ENCODE results near the gene ZNF99.
"Not testable (repeated sequence)": the region's sequence is repeated elsewhere in the genome, so short reads cannot be mapped to it uniquely, and the experiment has no call there.

ZNF99 gene

DNA sequence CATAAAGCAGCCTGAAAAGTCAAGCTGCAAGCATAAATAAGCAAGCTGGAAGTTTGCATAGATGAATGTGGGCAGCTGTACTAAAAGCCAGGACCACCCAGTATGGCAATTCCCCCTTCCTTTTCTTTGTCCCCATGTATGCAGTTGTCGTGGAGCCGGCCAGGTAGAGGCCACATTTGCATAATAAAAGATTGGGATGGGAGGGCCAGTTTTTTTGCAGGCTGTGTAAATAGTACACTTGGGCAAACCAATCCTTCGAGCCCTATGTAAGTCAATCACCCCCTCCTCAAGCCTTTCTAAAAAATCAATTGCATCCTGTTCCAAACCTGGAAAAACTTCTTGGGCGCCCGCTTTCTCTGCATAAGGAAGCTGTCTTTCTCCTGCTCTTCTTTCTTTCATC, 13.1 kb upstream of the ZNF99 start:
- Histone ChIP-seq H3K27ac (ENCODE audit: insufficient read depth in 1 of 2, low read depth in 1 of 2, low read length in 2 of 2, poor library complexity in 1 of 2, severe bottlenecking in 2 of 2) (no peak overlapping the region), H3K4me3 (ENCODE audit: control insufficient read depth in 1 of 7, extremely low read depth in 1 of 7, insufficient read depth in 4 of 7, low read depth in 2 of 7, low read length in 6 of 7) (no peak overlapping the region), H3K9me3 (ENCODE audit: control extremely low read depth in 1 of 5, control insufficient read depth in 4 of 5, insufficient read depth in 2 of 5, low read depth in 1 of 5, low read length in 4 of 5) (peaks cover 0 to 17% (median 7%) of the 10 kb centered on the region in 5 experiments), H3K36me3 (ENCODE audit: control insufficient read depth in 4 of 4, insufficient read depth in 4 of 4, low read length in 3 of 4) (no peaks in the 10 kb centered on the region), H3K4me1 (ENCODE audit: control extremely low read depth in 1 of 4, control insufficient read depth in 4 of 4, insufficient read depth in 4 of 4, low read length in 3 of 4) (no peaks in the 10 kb centered on the region), H3K27me3 (replicated peaks in 2 of 5; ENCODE audit: control insufficient read depth in 4 of 5, insufficient read depth in 5 of 5, low read length in 4 of 5) (no peaks in the 10 kb centered on the region)
- POLR2A ChIA-PET: no interaction called here
- CTCF ChIA-PET: no interaction called here
- no peak for DNase-seq
- WGBS (ENCODE audit: insufficient coverage): 72% methylated on average over 2 of the region's 5 CpGs

DNA sequence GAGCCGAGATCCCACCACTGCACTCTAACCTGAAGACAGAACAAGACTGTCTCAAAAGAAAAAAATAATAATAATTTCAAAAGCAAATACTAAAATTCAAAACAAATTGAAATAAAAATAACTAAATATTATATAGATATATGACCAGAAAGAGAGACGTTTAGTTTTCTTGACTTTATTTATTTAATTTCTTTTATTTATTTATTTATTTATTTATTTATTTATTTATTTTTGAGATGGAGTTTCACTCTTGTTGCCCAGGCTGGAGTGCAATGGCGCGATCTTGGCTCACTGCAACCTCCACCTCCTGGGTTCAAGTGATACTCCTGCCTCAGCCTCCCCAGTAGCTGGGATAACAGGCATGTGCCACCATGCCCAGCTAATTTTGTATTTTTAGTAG, 8.9 kb upstream of the ZNF99 start:
- CTCF ChIA-PET; H3K36me3 ChIP-seq (ENCODE audit: control insufficient read depth in 4 of 4, insufficient read depth in 4 of 4, low read length in 3 of 4); H3K27ac ChIP-seq (ENCODE audit: insufficient read depth in 1 of 2, low read depth in 1 of 2, low read length in 2 of 2, poor library complexity in 1 of 2, severe bottlenecking in 2 of 2); H3K4me1 ChIP-seq (ENCODE audit: control extremely low read depth in 1 of 4, control insufficient read depth in 4 of 4, insufficient read depth in 4 of 4, low read length in 3 of 4); DNase-seq; H3K4me3 ChIP-seq (ENCODE audit: control insufficient read depth in 1 of 7, extremely low read depth in 1 of 7, insufficient read depth in 4 of 7, low read depth in 2 of 7, low read length in 6 of 7); H3K27me3 ChIP-seq (replicated peaks in 2 of 5; ENCODE audit: control insufficient read depth in 4 of 5, insufficient read depth in 5 of 5, low read length in 4 of 5): not testable (repeated sequence)
- peaks cover 0 to 10% (median 5%) of the 10 kb centered on the region in 5 experiments for H3K9me3 ChIP-seq (ENCODE audit: control extremely low read depth in 1 of 5, control insufficient read depth in 4 of 5, insufficient read depth in 2 of 5, low read depth in 1 of 5, low read length in 4 of 5)
- POLR2A ChIA-PET: interaction anchor here (0.6 kb wide), 1 partner anchor 11 kb away, joined by 5 read pairs; no protein-coding TSS in a partner anchor
- WGBS (ENCODE audit: insufficient coverage): no CpG with 5 or more reads among the region's 4 CpGs

GRCh38 chr19:22735911-22736645, 47.9 kb downstream of the ZNF99 start:
- Histone ChIP-seq H3K4me3 (ENCODE audit: control insufficient read depth in 1 of 7, extremely low read depth in 1 of 7, insufficient read depth in 4 of 7, low read depth in 2 of 7, low read length in 6 of 7) (no peak overlapping the region), H3K27me3 (replicated peaks in 2 of 5; ENCODE audit: control insufficient read depth in 4 of 5, insufficient read depth in 5 of 5, low read length in 4 of 5) (no peaks in the 10 kb centered on the region), H3K9me3 (ENCODE audit: control extremely low read depth in 1 of 5, control insufficient read depth in 4 of 5, insufficient read depth in 2 of 5, low read depth in 1 of 5, low read length in 4 of 5) (peaks cover 2 to 52% (median 14%) of the 10 kb centered on the region in 5 experiments), H3K27ac (ENCODE audit: insufficient read depth in 1 of 2, low read depth in 1 of 2, low read length in 2 of 2, poor library complexity in 1 of 2, severe bottlenecking in 2 of 2) (no peak overlapping the region), H3K4me1 (ENCODE audit: control extremely low read depth in 1 of 4, control insufficient read depth in 4 of 4, insufficient read depth in 4 of 4, low read length in 3 of 4) (no peaks in the 10 kb centered on the region), H3K36me3 (ENCODE audit: control insufficient read depth in 4 of 4, insufficient read depth in 4 of 4, low read length in 3 of 4) (no peaks in the 10 kb centered on the region)
- CTCF ChIA-PET: no interaction called here
- POLR2A ChIA-PET: no interaction called here
- 92% methylated on average over 4 of the region's 4 CpGs for WGBS (ENCODE audit: insufficient coverage)
- DNase-seq: no peak

DNA sequence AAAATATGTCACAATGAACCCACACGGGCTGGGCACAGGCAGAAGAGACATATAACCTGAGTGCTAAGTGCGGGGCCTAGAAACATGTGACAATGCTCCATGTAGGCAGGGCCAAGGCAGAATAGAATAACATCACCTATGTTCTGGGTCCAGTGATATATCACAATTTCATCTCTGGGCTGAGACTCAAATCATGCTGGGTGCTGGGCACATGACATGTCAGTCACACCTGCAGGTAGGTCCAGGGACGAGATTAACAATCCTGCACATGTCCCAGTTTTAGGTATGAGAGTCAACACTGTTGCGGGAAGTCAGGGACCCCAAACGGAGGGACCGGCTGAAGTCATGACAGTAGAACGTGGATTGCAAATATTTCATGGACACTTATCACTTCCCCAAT, 50.3 kb downstream of the ZNF99 start:
- no peak for DNase-seq
- POLR2A ChIA-PET: no interaction called here

DNA sequence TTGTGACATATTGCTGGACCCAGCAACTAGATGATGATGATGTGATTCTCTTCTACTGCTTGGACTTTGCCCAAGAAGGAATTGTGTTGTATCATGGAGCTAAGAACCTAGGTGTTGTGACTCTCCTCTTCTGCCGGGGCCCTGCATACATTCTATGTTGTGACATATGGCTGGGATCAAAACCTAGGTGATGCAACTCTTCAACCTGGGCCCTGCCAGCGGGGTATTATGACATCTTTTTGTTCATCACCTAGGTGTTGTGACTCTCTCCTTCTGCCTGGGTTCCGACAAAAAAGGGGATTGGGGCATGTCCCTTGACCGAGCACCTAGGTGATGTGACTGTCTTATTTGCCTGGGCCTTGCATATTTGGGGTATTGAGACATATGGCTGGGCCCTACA, 55.7 kb downstream of the ZNF99 start:
- WGBS (ENCODE audit: insufficient coverage): 95% methylated on average over 3 of the region's 4 CpGs
- DNase-seq; H3K4me1 ChIP-seq (ENCODE audit: control extremely low read depth in 1 of 4, control insufficient read depth in 4 of 4, insufficient read depth in 4 of 4, low read length in 3 of 4); H3K27me3 ChIP-seq (replicated peaks in 2 of 5; ENCODE audit: control insufficient read depth in 4 of 5, insufficient read depth in 5 of 5, low read length in 4 of 5); CTCF ChIA-PET; H3K27ac ChIP-seq (ENCODE audit: insufficient read depth in 1 of 2, low read depth in 1 of 2, low read length in 2 of 2, poor library complexity in 1 of 2, severe bottlenecking in 2 of 2); H3K4me3 ChIP-seq (ENCODE audit: control insufficient read depth in 1 of 7, extremely low read depth in 1 of 7, insufficient read depth in 4 of 7, low read depth in 2 of 7, low read length in 6 of 7); H3K36me3 ChIP-seq (ENCODE audit: control insufficient read depth in 4 of 4, insufficient read depth in 4 of 4, low read length in 3 of 4); POLR2A ChIA-PET: not testable (repeated sequence)
- peaks cover 0 to 27% (median 11%) of the 10 kb centered on the region in 5 experiments for H3K9me3 ChIP-seq (ENCODE audit: control extremely low read depth in 1 of 5, control insufficient read depth in 4 of 5, insufficient read depth in 2 of 5, low read depth in 1 of 5, low read length in 4 of 5)

More for the DNA sequence above, 50.3 kb downstream of the ZNF99 start:
- CTCF ChIA-PET: no interaction called here
- H3K4me3 ChIP-seq (ENCODE audit: control insufficient read depth in 1 of 7, extremely low read depth in 1 of 7, insufficient read depth in 4 of 7, low read depth in 2 of 7, low read length in 6 of 7): no peak overlapping the region
- no peak overlapping the region for H3K27ac ChIP-seq (ENCODE audit: insufficient read depth in 1 of 2, low read depth in 1 of 2, low read length in 2 of 2, poor library complexity in 1 of 2, severe bottlenecking in 2 of 2)
- H3K9me3 ChIP-seq (ENCODE audit: control extremely low read depth in 1 of 5, control insufficient read depth in 4 of 5, insufficient read depth in 2 of 5, low read depth in 1 of 5, low read length in 4 of 5): peaks cover 0 to 43% (median 11%) of the 10 kb centered on the region in 5 experiments
- no peaks in the 10 kb centered on the region for H3K27me3 ChIP-seq (replicated peaks in 2 of 5; ENCODE audit: control insufficient read depth in 4 of 5, insufficient read depth in 5 of 5, low read length in 4 of 5)
- no peaks in the 10 kb centered on the region for H3K4me1 ChIP-seq (ENCODE audit: control extremely low read depth in 1 of 4, control insufficient read depth in 4 of 4, insufficient read depth in 4 of 4, low read length in 3 of 4)
- H3K36me3 ChIP-seq (ENCODE audit: control insufficient read depth in 4 of 4, insufficient read depth in 4 of 4, low read length in 3 of 4): no peaks in the 10 kb centered on the region
- 95% methylated on average over 4 of the region's 7 CpGs for WGBS (ENCODE audit: insufficient coverage)

GRCh38 chr19:22721533-22721932, 62.4 kb downstream of the ZNF99 start:
- CTCF ChIA-PET; H3K4me3 ChIP-seq (ENCODE audit: control insufficient read depth in 1 of 7, extremely low read depth in 1 of 7, insufficient read depth in 4 of 7, low read depth in 2 of 7, low read length in 6 of 7); H3K36me3 ChIP-seq (ENCODE audit: control insufficient read depth in 4 of 4, insufficient read depth in 4 of 4, low read length in 3 of 4); H3K27me3 ChIP-seq (replicated peaks in 2 of 5; ENCODE audit: control insufficient read depth in 4 of 5, insufficient read depth in 5 of 5, low read length in 4 of 5); DNase-seq; H3K4me1 ChIP-seq (ENCODE audit: control extremely low read depth in 1 of 4, control insufficient read depth in 4 of 4, insufficient read depth in 4 of 4, low read length in 3 of 4); H3K27ac ChIP-seq (ENCODE audit: insufficient read depth in 1 of 2, low read depth in 1 of 2, low read length in 2 of 2, poor library complexity in 1 of 2, severe bottlenecking in 2 of 2); POLR2A ChIA-PET: not testable (repeated sequence)
- peaks cover 1 to 19% (median 9%) of the 10 kb centered on the region in 5 experiments for H3K9me3 ChIP-seq (ENCODE audit: control extremely low read depth in 1 of 5, control insufficient read depth in 4 of 5, insufficient read depth in 2 of 5, low read depth in 1 of 5, low read length in 4 of 5)
- 100% methylated on average over 1 of the region's 6 CpGs for WGBS (ENCODE audit: insufficient coverage)

GRCh38 chr19:22708983-22709382, 75.0 kb downstream of the ZNF99 start:
- Histone ChIP-seq H3K36me3 (ENCODE audit: control insufficient read depth in 4 of 4, insufficient read depth in 4 of 4, low read length in 3 of 4) (no peaks in the 10 kb centered on the region), H3K9me3 (ENCODE audit: control extremely low read depth in 1 of 5, control insufficient read depth in 4 of 5, insufficient read depth in 2 of 5, low read depth in 1 of 5, low read length in 4 of 5) (peaks cover 0 to 14% (median 7%) of the 10 kb centered on the region in 5 experiments), H3K4me1 (ENCODE audit: control extremely low read depth in 1 of 4, control insufficient read depth in 4 of 4, insufficient read depth in 4 of 4, low read length in 3 of 4) (no peaks in the 10 kb centered on the region), H3K27ac (ENCODE audit: insufficient read depth in 1 of 2, low read depth in 1 of 2, low read length in 2 of 2, poor library complexity in 1 of 2, severe bottlenecking in 2 of 2) (no peak overlapping the region), H3K4me3 (ENCODE audit: control insufficient read depth in 1 of 7, extremely low read depth in 1 of 7, insufficient read depth in 4 of 7, low read depth in 2 of 7, low read length in 6 of 7) (no peak overlapping the region), H3K27me3 (replicated peaks in 2 of 5; ENCODE audit: control insufficient read depth in 4 of 5, insufficient read depth in 5 of 5, low read length in 4 of 5) (no peaks in the 10 kb centered on the region)
- DNase-seq: no peak
- CTCF ChIA-PET: no interaction called here
- 31% methylated on average over 24 of the region's 27 CpGs for WGBS (ENCODE audit: insufficient coverage)
- POLR2A ChIA-PET: no interaction called here
